GM21529 (cell line): ENCODE measurements around the gene PGRMC2.

Source experiments
- ATAC-seq: cut with Tn5 transposase; IDR thresholded peaks from one replicate; pipeline ENCODE4 v1.9.1; 2021; ENCODE audit not compliant: unreplicated experiment

PGRMC2 gene

GRCh38 chr4:128221586-128221985, 66.0 kb downstream of the PGRMC2 start:
- no peak for ATAC-seq

- peak; percentile 87 for ATAC-seq
Measured at GRCh38 chr4:128220286-128221235, 67.1 kb downstream of the PGRMC2 start.
